ENCODE data around the gene SPAG16. TPM values are rescaled to one million over a fixed set of nuclear protein-coding genes. Genes with fewer than 3 reads are reported as not detected.

The SPAG16 gene
- total RNA-seq, 4 donors from 2014 or later: 1.2 to 30.8 (median 16.2) TPM

GRCh38 chr2:213500881-213501280 is 216.6 kb downstream of the SPAG16 start:
- TF ChIP-seq POLR2A (IDR thresholded peaks at IDR 0.05) (no peak), CTCF (IDR thresholded peaks at IDR 0.05) (no peak), POLR2AphosphoS5 (IDR thresholded peaks at IDR 0.05) (no peak), EP300 (IDR thresholded peaks at IDR 0.05; ENCODE audit: low read depth) (no peak)
- 45 to 48% methylated on average over 1 of the region's 1 CpG for WGBS, 2 donors (ENCODE audit: low coverage in 1 of 2)
- DNase-seq: no peak
- H3K4me1 ChIP-seq: no peaks in the 10 kb centered on the region
- no peaks in the 10 kb centered on the region for H3K9me3 ChIP-seq
- in situ Hi-C loops (cut with MboI; ENCODE audit: low pct_ligation_motif_present in 1 of 4, low pct_unique_long_range_greater_than_20kb in 1 of 4, low sequenced_read_pairs in 3 of 4): no loop called here
- no peak overlapping the region for H3K4me3 ChIP-seq
- intact Hi-C loops (cut with DNase I; ENCODE audit: low total_unique reads): no loop called here
- no peaks in the 10 kb centered on the region for H3K36me3 ChIP-seq
- H3K27ac ChIP-seq: no peak overlapping the region
- H3K27me3 ChIP-seq: no peaks in the 10 kb centered on the region

GRCh38 chr2:213524164-213524563 is 239.9 kb downstream of the SPAG16 start:
- Histone ChIP-seq H3K27me3 (no peaks in the 10 kb centered on the region), H3K36me3 (no peaks in the 10 kb centered on the region), H3K9me3 (peaks cover 0 to 2% of the 10 kb centered on the region in 2 donors), H3K4me3 (no peak overlapping the region), H3K27ac (no peak overlapping the region), H3K4me1 (no peaks in the 10 kb centered on the region)
- in situ Hi-C loops (cut with MboI; ENCODE audit: low pct_ligation_motif_present in 1 of 4, low pct_unique_long_range_greater_than_20kb in 1 of 4, low sequenced_read_pairs in 3 of 4) (no loop called here), intact Hi-C loops (cut with DNase I; ENCODE audit: low total_unique reads) (no loop called here)
- no peak for TF ChIP-seq POLR2AphosphoS5 (IDR thresholded peaks at IDR 0.05)
- TF ChIP-seq EP300 (IDR thresholded peaks at IDR 0.05; ENCODE audit: low read depth): no peak
- TF ChIP-seq POLR2A (IDR thresholded peaks at IDR 0.05): no peak
- no peak for TF ChIP-seq CTCF (IDR thresholded peaks at IDR 0.05)
- DNase-seq: no peak

- H3K36me3 ChIP-seq: no peaks in the 10 kb centered on the region
- intact Hi-C loops (cut with DNase I; ENCODE audit: low total_unique reads) (no loop called here), in situ Hi-C loops (cut with MboI; ENCODE audit: low pct_ligation_motif_present in 1 of 4, low pct_unique_long_range_greater_than_20kb in 1 of 4, low sequenced_read_pairs in 3 of 4) (no loop called here)
- TF ChIP-seq POLR2AphosphoS5 (IDR thresholded peaks at IDR 0.05) (no peak), CTCF (IDR thresholded peaks at IDR 0.05) (no peak), EP300 (IDR thresholded peaks at IDR 0.05; ENCODE audit: low read depth) (no peak), POLR2A (IDR thresholded peaks at IDR 0.05) (no peak)
- H3K27ac ChIP-seq: no peak overlapping the region
- H3K9me3 ChIP-seq: no peaks in the 10 kb centered on the region
- no peak for DNase-seq
- no peak overlapping the region for H3K4me3 ChIP-seq
- H3K27me3 ChIP-seq: no peaks in the 10 kb centered on the region
- no peaks in the 10 kb centered on the region for H3K4me1 ChIP-seq
- 50 to 60% methylated on average over 1 of the region's 1 CpG for WGBS, 2 donors (ENCODE audit: low coverage in 1 of 2)
These were observed 253.3 kb downstream of the SPAG16 start for GRCh38 chr2:213537579-213537978.

GRCh38 chr2:213544940-213545339 is 260.7 kb downstream of the SPAG16 start:
- no peaks in the 10 kb centered on the region for H3K36me3 ChIP-seq
- H3K27me3 ChIP-seq: no peaks in the 10 kb centered on the region
- H3K4me3 ChIP-seq: no peak overlapping the region
- no peaks in the 10 kb centered on the region for H3K4me1 ChIP-seq
- TF ChIP-seq POLR2AphosphoS5 (IDR thresholded peaks at IDR 0.05): no peak
- TF ChIP-seq CTCF (IDR thresholded peaks at IDR 0.05): no peak
- TF ChIP-seq EP300 (IDR thresholded peaks at IDR 0.05; ENCODE audit: low read depth): no peak
- TF ChIP-seq POLR2A (IDR thresholded peaks at IDR 0.05): no peak
- in situ Hi-C loops (cut with MboI; ENCODE audit: low pct_ligation_motif_present in 1 of 4, low pct_unique_long_range_greater_than_20kb in 1 of 4, low sequenced_read_pairs in 3 of 4): no loop called here
- WGBS, 2 donors (ENCODE audit: low coverage in 1 of 2): 50 to 59% methylated on average over 1 of the region's 1 CpG
- intact Hi-C loops (cut with DNase I; ENCODE audit: low total_unique reads): no loop called here
- H3K27ac ChIP-seq: no peak overlapping the region
- H3K9me3 ChIP-seq: no peaks in the 10 kb centered on the region
- DNase-seq: no peak

Data from transverse colon (tissue), 4 donors.